ENCODE measurements around the gene ADGRG7. TPM values are rescaled to one million over a fixed set of nuclear protein-coding genes. Genes with fewer than 3 reads are reported as not detected.

ADGRG7 gene
- polyA plus RNA-seq, 2 of the 4 experiments (the other 2 are of a cell fraction): 0.09 TPM; not detected in 1

GRCh38 chr3:100703865-100704264 lies 94.5 kb downstream of the ADGRG7 start:
- TF ChIP-seq RNF2 (IDR thresholded peaks at IDR 0.05; ENCODE audit: borderline replicate concordance, low read depth): no peak
- no peak for TF ChIP-seq PBX3 (IDR thresholded peaks at IDR 0.05)

GRCh38 chr3:100706365-100706764 lies 97.0 kb downstream of the ADGRG7 start:
- no peak for TF ChIP-seq NFE2L2 (conservative IDR thresholded peaks at IDR 0.05; ENCODE audit: low read length)
- TF ChIP-seq HMGXB4 (CRISPR knock-in tag; IDR thresholded peaks at IDR 0.05; ENCODE audit: borderline replicate concordance): no peak
- TF ChIP-seq EHMT2 (IDR thresholded peaks at IDR 0.05; ENCODE audit: low read depth): no peak
- no peak for TF ChIP-seq KDM5A (IDR thresholded peaks at IDR 0.05)
- no peak for TF ChIP-seq ZC3H11A (IDR thresholded peaks at IDR 0.05)
- TF ChIP-seq REST (IDR thresholded peaks at IDR 0.05): no peak
- no peak for TF ChIP-seq PHF8 (IDR thresholded peaks at IDR 0.05; ENCODE audit: borderline replicate concordance, low read depth)
- no peak for TF ChIP-seq MAFK (IDR thresholded peaks at IDR 0.05; ENCODE audit: partially characterized antibody)
- TF ChIP-seq TP53 (CRISPR knock-in tag; IDR thresholded peaks at IDR 0.05): no peak
- no peak for TF ChIP-seq BHLHE40 (IDR thresholded peaks at IDR 0.05; ENCODE audit: low read depth, low read length)
- TF ChIP-seq NPAS2 (CRISPR knock-in tag; IDR thresholded peaks at IDR 0.05; ENCODE audit: borderline replicate concordance): no peak
- no peak for TF ChIP-seq HEYL (CRISPR knock-in tag; IDR thresholded peaks at IDR 0.05)
- TF ChIP-seq RARB (CRISPR knock-in tag; IDR thresholded peaks at IDR 0.05): no peak
- no peak for TF ChIP-seq RAD21 (conservative IDR thresholded peaks at IDR 0.05 in 1 of 2, IDR thresholded peaks at IDR 0.05 in 1 of 2)
- ATAC-seq (no peak), FAIRE-seq (no peak), DNase-seq (ENCODE audit: low read depth in 1 of 2, low spot score in 1 of 2) (no peak)
- CTCF ChIA-PET: interaction anchor here (0.6 to 1.3 kb wide), 3 partner anchors 9 to 244 kb away, joined by 3 read pairs; no protein-coding TSS in a partner anchor
- Histone ChIP-seq H3K4me3 (no peak overlapping the region), H3K9me3 (no peaks in the 10 kb centered on the region), H3K27ac (no peak overlapping the region), H3K4me1 (peaks cover 6% of the 10 kb centered on the region), H3K4me2 (no peak overlapping the region)
- POLR2A ChIA-PET: no interaction called here
- WGBS (ENCODE audit: missing lambda C conversion rate): 19% methylated on average over 3 of the region's 3 CpGs

More at GRCh38 chr3:100703865-100704264, 94.5 kb downstream of the ADGRG7 start:
- FAIRE-seq (no peak), ATAC-seq (no peak), DNase-seq (ENCODE audit: low read depth in 1 of 2, low spot score in 1 of 2) (no peak)
- ChIA-PET CTCF (no interaction called here), POLR2A (no interaction called here)
- Histone ChIP-seq H3K9me3 (no peaks in the 10 kb centered on the region), H3K4me2 (no peak overlapping the region), H3K27ac (no peak overlapping the region), H3K4me3 (no peak overlapping the region), H3K4me1 (no peaks in the 10 kb centered on the region)
- WGBS (ENCODE audit: missing lambda C conversion rate): 67% methylated on average over 4 of the region's 4 CpGs

GRCh38 chr3:100708644-100708988 lies 99.2 kb downstream of the ADGRG7 start:
- peak overlapping the region; percentile 72 for H3K4me2 ChIP-seq
- peak overlapping the region; percentile 71 to 96 for H3K27ac ChIP-seq
- DNase-seq (ENCODE audit: low read depth in 1 of 2, low spot score in 1 of 2): peak in 1 of 2 experiments; percentile 18
- H3K4me3 ChIP-seq: peak overlapping the region; percentile 86
- TF ChIP-seq MAZ (IDR thresholded peaks at IDR 0.05; ENCODE audit: borderline replicate concordance, low read depth, low read length) (no peak), HOXB13 (CRISPR knock-in tag; IDR thresholded peaks at IDR 0.05; ENCODE audit: low read depth) (no peak)
- no peak for FAIRE-seq
- peaks cover 21% of the 10 kb centered on the region for H3K4me1 ChIP-seq
- WGBS (ENCODE audit: missing lambda C conversion rate): 56% methylated on average over 3 of the region's 3 CpGs
- POLR2A ChIA-PET: interaction anchor here (0.6 to 1.3 kb wide), 5 partner anchors 10 to 106 kb away, joined by 3 read pairs; no protein-coding TSS in a partner anchor
- H3K9me3 ChIP-seq: no peaks in the 10 kb centered on the region
- CTCF ChIA-PET: interaction anchor here (0.8 kb wide), 1 partner anchor 449 kb away, joined by 3 read pairs; no protein-coding TSS in a partner anchor
- ATAC-seq: no peak
